ENCODE results near the gene DIP2B.

GRCh38 chr12:50488801-50489200 is 16.0 kb upstream of the DIP2B start:
- TF ChIP-seq CTCF (IDR thresholded peaks at IDR 0.05; ENCODE audit: low read depth, low read length) (no peak), EZH2phosphoT487 (IDR thresholded peaks at IDR 0.05; ENCODE audit: low read depth) (no peak)

Data from OCI-LY3 (cell line).